K562 (cell line): ENCODE measurements around the gene LIX1L. TPM values are rescaled to one million over a fixed set of nuclear protein-coding genes. Genes with fewer than 3 reads are reported as not detected.

Source experiments
- CHCHD3 ChIP-seq: fragments of 250-450 bp; sonication (Bioruptor Pico); IDR thresholded peaks from 2 replicates; pipeline ENCODE4 v2.1.2; 2022; ENCODE audit warnings: mild to moderate bottlenecking
- COPS2 ChIP-seq: fragments of 450-650 bp; conservative IDR thresholded peaks from 2 replicates; pipeline ENCODE4 v1.6.1; 2016; ENCODE audit warnings: mild to moderate bottlenecking, moderate library complexity
- DIDO1 ChIP-seq: fragments of 450-650 bp; IDR thresholded peaks from 2 replicates; pipeline ENCODE4 v1.6.1; 2016; ENCODE audit warnings: low read depth, missing biosample characterization, missing genetic modification characterization
- EP400 ChIP-seq: fragments of 450-650 bp; IDR thresholded peaks from 2 replicates; pipeline ENCODE4 v1.6.1; 2017; ENCODE audit warnings: antibody characterized with exemption, mild to moderate bottlenecking, moderate library complexity
- HSF4 ChIP-seq: fragments of 250-450 bp; sonication (Bioruptor Pico); IDR thresholded peaks from 2 replicates; pipeline ENCODE4 v2.1.2; 2022; ENCODE audit warnings: mild to moderate bottlenecking, moderate library complexity, borderline replicate concordance
- MCM7 ChIP-seq, 2 experiments: fragments of 450-650 bp; IDR thresholded peaks; 2 replicates each; pipeline ENCODE4 v1.6.1; 2016 to 2018
- MECOM ChIP-seq: fragments of 250-450 bp; sonication (Bioruptor Pico); IDR thresholded peaks from 2 replicates; pipeline ENCODE4 v1.8.0; 2022; ENCODE audit warnings: inconsistent platforms
- NEUROD1 ChIP-seq: fragments of 150-350 bp; IDR thresholded peaks from 2 replicates; pipeline ENCODE4 v1.6.1; 2014; ENCODE audit warnings: borderline replicate concordance, low read length, low read depth; ENCODE audit not compliant: partially characterized antibody
- NR2C1 ChIP-seq, 2 experiments: fragments of 450-650 bp; IDR thresholded peaks; 2 replicates each; pipeline ENCODE4 v1.6.1; 2017; ENCODE audit warnings: mild to moderate bottlenecking in 2 of 2, antibody characterized with exemption in 1 of 2, inconsistent platforms in 1 of 2, missing compliant biosample characterization in 1 of 2, missing genetic modification characterization in 1 of 2
- PHB ChIP-seq: fragments of 250-450 bp; sonication (Bioruptor Pico); IDR thresholded peaks from 2 replicates; pipeline ENCODE4 v1.5.0; 2021
- RBFOX2 ChIP-seq: fragments of 200-400 bp; formaldehyde crosslinking; IDR thresholded peaks from 2 replicates; pipeline ENCODE4 v1.6.1; 2017; ENCODE audit warnings: low read depth, mild to moderate bottlenecking, low read length, moderate library complexity
- SIN3A ChIP-seq, 2 experiments: fragments of 150-350 bp in 1 of 2; IDR thresholded peaks; 2 replicates each; pipeline ENCODE4 v1.6.1; 2011 to 2016; ENCODE audit warnings: borderline replicate concordance in 2 of 2, low read depth in 2 of 2, low read length in 2 of 2, mild to moderate bottlenecking in 2 of 2, moderate library complexity in 2 of 2; ENCODE audit not compliant: control insufficient read depth in 1 of 2
- TAF15 ChIP-seq: fragments of 200-400 bp; formaldehyde crosslinking; IDR thresholded peaks from 2 replicates; pipeline ENCODE4 v1.6.1; 2017; ENCODE audit warnings: mild to moderate bottlenecking, low read depth, low read length, moderate library complexity
- ZNF134 ChIP-seq: fragments of 250-450 bp; sonication (Bioruptor Pico); conservative IDR thresholded peaks from 2 replicates; pipeline ENCODE4 v1.4.0; 2020
- ZNF165 ChIP-seq: fragments of 250-450 bp; sonication (Bioruptor Pico); IDR thresholded peaks from 2 replicates; pipeline ENCODE4 v1.4.0; 2020; ENCODE audit warnings: borderline replicate concordance
- ZNF57 ChIP-seq: fragments of 450-650 bp; formaldehyde crosslinking; IDR thresholded peaks from 2 replicates; pipeline ENCODE4 v1.4.0; 2020; ENCODE audit warnings: mild to moderate bottlenecking, moderate library complexity
- polyA plus RNA-seq, 8 experiments: library from polyadenylated mRNA; depleted of rRNA in 4 of 8; stranded (reverse) in 5 of 8; unstranded in 3 of 8; fragments of >200 nt; fragmentation: Nextera tagmentation in 2 of 8; fragmentation: Illumina TruSeq in 1 of 8; extraction: Ambion mirVana in 2 of 8; extraction: Trizol in 1 of 8; gene quantifications; 2 replicates each; pipeline versions ENCODE4 v1.2.1 to v1.2.3, GENCODE V29; 2011 to 2014; ENCODE audit warnings: inconsistent platforms in 1 of 8, missing spikeins in 1 of 8
- total RNA-seq, 7 experiments: library from RNA; depleted of rRNA in 6 of 7; stranded (reverse); fragments of >200 nt in 6 of 7; fragmentation: Illumina TruSeq in 2 of 7; extraction: Trizol in 2 of 7; gene quantifications; 2 replicates each; pipeline versions ENCODE4 v1.2.1 to v1.2.3, GENCODE V29; 2011 to 2021; ENCODE audit warnings: low replicate concordance in 1 of 7
- TF ChIP-seq, protein P1 (sequence below): fragments of 200-400 bp; formaldehyde crosslinking; IDR thresholded peaks from 2 replicates; pipeline ENCODE4 v1.6.1; 2017; ENCODE audit warnings: mild to moderate bottlenecking, low read depth, low read length, moderate library complexity
- TF ChIP-seq, protein P2 (sequence below), 2 experiments: fragments of 150-350 bp in 1 of 2; IDR thresholded peaks; 2 replicates each; pipeline ENCODE4 v1.6.1; 2012 to 2016; ENCODE audit warnings: low read depth in 2 of 2, low read length in 2 of 2, mild to moderate bottlenecking in 1 of 2, moderate library complexity in 1 of 2
- TF ChIP-seq, protein P3 (sequence below): sonication (generic); formaldehyde crosslinking; IDR thresholded peaks from 2 replicates; pipeline ENCODE4 v1.8.1; 2023; ENCODE audit warnings: mild to moderate bottlenecking, missing genetic modification reagents

Gene LIX1L
- total and polyA plus RNA-seq, 9 of the 15 experiments (the other 6 are each of a cell fraction or from before 2014, with no cell fraction given), result 4.6 to 26.5 (median 12.5) TPM

DNA sequence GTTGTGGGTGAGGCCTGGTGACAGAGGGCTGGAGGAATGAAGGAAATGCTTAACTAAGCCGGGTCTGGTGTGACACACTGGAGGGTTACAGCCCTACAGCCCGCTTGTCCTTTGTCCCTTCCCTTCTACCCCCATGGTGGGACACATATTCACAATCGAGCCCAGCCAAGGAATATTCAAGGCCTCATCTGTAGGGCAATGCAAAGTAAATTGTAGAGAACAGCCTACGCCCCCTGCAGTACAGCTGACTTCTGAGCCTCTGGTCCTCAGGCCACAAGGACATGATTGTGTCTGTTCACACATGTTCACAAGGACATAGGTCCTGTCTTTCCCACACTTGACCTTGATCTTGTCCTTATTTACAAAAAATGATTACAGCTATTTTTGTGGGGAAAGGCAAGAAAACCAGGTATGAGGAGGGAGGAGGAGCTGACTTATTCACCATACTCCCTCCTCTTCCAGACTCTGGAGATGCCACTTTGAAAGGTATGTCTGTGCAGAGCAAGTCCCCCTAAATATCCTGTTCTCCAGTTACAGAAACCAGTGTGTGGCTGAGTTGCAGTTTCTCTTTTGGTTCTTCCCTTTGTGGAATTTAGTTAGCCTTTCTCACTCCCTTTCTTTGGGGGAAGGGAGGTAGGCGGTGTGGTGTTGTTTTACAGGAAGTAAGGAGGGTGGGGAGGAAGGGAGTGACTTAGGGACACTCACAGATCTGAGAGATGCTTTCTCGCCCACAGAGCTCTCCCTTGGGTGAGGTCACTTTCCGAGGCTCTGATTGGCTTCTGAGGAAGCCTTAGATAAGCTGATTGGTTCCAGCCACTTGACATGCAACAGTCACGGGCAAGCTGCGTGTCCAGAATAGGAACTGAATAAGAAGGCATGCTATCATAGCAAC lies 21.3 kb upstream of the LIX1L start (continued):
- TF ChIP-seq ZNF134 (CRISPR knock-in tag) (no peak; the same call in 1 of the 2 replicates), PHB (no peak), MECOM (CRISPR knock-in tag) (no peak), NEUROD1 (peak; percentile 73), NR2C1 (IDR thresholded peaks at IDR 0.05) (no peak), NR2C1 (tag; IDR thresholded peaks at IDR 0.05) (peak; percentile 50; the same call in 1 of the 2 replicates), HSF4 (CRISPR knock-in tag) (0 out of 2 replicates have a peak, but pooled peaks have one; percentile 58), MCM7 (IDR thresholded peaks at IDR 0.05) (peak in 1 of 2 experiments; percentile 95; a peak in 2 of 4 replicates), EP400 (peak; percentile 84), ZNF165 (CRISPR knock-in tag) (peak; percentile 32; the same call in 1 of the 2 replicates), ZNF57 (CRISPR knock-in tag) (no peak), CHCHD3 (CRISPR knock-in tag) (no peak), COPS2 (no peak), TAF15 (no peak), SIN3A (IDR thresholded peaks at IDR 0.05; ENCODE audit: borderline replicate concordance in 2 of 2, control insufficient read depth in 1 of 2, low read depth in 2 of 2, low read length in 2 of 2) (peak; percentile 1 to 85; a peak in 1 of 4 replicates), DIDO1 (tag) (peak; percentile 32; the same call in 1 of the 2 replicates), RBFOX2 (0 out of 2 replicates have a peak, but pooled peaks have one; percentile 13)
- TF ChIP-seq, protein P1, sequence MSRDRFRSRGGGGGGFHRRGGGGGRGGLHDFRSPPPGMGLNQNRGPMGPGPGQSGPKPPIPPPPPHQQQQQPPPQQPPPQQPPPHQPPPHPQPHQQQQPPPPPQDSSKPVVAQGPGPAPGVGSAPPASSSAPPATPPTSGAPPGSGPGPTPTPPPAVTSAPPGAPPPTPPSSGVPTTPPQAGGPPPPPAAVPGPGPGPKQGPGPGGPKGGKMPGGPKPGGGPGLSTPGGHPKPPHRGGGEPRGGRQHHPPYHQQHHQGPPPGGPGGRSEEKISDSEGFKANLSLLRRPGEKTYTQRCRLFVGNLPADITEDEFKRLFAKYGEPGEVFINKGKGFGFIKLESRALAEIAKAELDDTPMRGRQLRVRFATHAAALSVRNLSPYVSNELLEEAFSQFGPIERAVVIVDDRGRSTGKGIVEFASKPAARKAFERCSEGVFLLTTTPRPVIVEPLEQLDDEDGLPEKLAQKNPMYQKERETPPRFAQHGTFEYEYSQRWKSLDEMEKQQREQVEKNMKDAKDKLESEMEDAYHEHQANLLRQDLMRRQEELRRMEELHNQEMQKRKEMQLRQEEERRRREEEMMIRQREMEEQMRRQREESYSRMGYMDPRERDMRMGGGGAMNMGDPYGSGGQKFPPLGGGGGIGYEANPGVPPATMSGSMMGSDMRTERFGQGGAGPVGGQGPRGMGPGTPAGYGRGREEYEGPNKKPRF, result no peak
- TF ChIP-seq, protein P2, sequence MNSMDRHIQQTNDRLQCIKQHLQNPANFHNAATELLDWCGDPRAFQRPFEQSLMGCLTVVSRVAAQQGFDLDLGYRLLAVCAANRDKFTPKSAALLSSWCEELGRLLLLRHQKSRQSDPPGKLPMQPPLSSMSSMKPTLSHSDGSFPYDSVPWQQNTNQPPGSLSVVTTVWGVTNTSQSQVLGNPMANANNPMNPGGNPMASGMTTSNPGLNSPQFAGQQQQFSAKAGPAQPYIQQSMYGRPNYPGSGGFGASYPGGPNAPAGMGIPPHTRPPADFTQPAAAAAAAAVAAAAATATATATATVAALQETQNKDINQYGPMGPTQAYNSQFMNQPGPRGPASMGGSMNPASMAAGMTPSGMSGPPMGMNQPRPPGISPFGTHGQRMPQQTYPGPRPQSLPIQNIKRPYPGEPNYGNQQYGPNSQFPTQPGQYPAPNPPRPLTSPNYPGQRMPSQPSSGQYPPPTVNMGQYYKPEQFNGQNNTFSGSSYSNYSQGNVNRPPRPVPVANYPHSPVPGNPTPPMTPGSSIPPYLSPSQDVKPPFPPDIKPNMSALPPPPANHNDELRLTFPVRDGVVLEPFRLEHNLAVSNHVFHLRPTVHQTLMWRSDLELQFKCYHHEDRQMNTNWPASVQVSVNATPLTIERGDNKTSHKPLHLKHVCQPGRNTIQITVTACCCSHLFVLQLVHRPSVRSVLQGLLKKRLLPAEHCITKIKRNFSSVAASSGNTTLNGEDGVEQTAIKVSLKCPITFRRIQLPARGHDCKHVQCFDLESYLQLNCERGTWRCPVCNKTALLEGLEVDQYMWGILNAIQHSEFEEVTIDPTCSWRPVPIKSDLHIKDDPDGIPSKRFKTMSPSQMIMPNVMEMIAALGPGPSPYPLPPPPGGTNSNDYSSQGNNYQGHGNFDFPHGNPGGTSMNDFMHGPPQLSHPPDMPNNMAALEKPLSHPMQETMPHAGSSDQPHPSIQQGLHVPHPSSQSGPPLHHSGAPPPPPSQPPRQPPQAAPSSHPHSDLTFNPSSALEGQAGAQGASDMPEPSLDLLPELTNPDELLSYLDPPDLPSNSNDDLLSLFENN (IDR thresholded peaks at IDR 0.05; ENCODE audit: low read depth in 2 of 2, low read length in 2 of 2), result no peak
- TF ChIP-seq, protein P3, sequence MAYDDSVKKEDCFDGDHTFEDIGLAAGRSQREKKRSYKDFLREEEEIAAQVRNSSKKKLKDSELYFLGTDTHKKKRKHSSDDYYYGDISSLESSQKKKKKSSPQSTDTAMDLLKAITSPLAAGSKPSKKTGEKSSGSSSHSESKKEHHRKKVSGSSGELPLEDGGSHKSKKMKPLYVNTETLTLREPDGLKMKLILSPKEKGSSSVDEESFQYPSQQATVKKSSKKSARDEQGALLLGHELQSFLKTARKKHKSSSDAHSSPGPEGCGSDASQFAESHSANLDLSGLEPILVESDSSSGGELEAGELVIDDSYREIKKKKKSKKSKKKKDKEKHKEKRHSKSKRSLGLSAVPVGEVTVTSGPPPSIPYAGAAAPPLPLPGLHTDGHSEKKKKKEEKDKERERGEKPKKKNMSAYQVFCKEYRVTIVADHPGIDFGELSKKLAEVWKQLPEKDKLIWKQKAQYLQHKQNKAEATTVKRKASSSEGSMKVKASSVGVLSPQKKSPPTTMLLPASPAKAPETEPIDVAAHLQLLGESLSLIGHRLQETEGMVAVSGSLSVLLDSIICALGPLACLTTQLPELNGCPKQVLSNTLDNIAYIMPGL, result 0 out of 2 replicates have a peak, but pooled peaks have one; percentile 64
